Endothelial cell of umbilical vein (primary cell): ENCODE measurements around the gene FGD6. TPM values are rescaled to one million over a fixed set of nuclear protein-coding genes. Genes with fewer than 3 reads are reported as not detected.

ENCODE experiments used
- BruUV-seq: library from RNA; stranded (reverse); fragments of 400-500 nt; replicated peaks from 2 replicates; lab custom pipeline; 2021; lab: Mats Ljungman, UMichigan
- CTCF ChIA-PET: fragments of 300-600, 350-600 bp; sonication (Branson Sonifier 250); formaldehyde crosslinking; loops from one replicate; lab custom pipeline; 2021; ENCODE audit warnings: antibody characterized with exemption, inconsistent platforms; lab: Charles Lee
- POLR2A ChIA-PET: fragments of 300-600, 350-600 bp; sonication (Branson Sonifier 250); formaldehyde crosslinking; loops from one replicate; lab custom pipeline; 2021; ENCODE audit warnings: antibody characterized with exemption, inconsistent platforms; lab: Charles Lee
- DNase-seq: peaks from one replicate; pipeline ENCODE4 v3.0.0-alpha.2; 2011; ENCODE audit warnings: low read depth, low spot score
- FAIRE-seq: peaks from 2 replicates; lab custom pipeline; 2011; peaks lifted over from hg19 to GRCh38; lab: Jason Lieb, UNC
- H2AFZ ChIP-seq: 2 replicates; pipeline ENCODE4 v1.6.0; 2012; ENCODE audit warnings: low read depth, low read length, control low read depth, inconsistent platforms
- H3K27ac ChIP-seq: 2 replicates; pipeline ENCODE4 v1.5.1; 2011; ENCODE audit warnings: low read depth, mild to moderate bottlenecking, control low read depth, low read length, moderate library complexity; ENCODE audit not compliant: insufficient read depth
- H3K27me3 ChIP-seq, 2 experiments: 2 replicates each; pipeline versions ENCODE4 v1.6.0 to v1.6.1; 2011; ENCODE audit warnings: low read length in 2 of 2, mixed read lengths in 1 of 2; ENCODE audit not compliant: control insufficient read depth in 2 of 2, insufficient read depth in 2 of 2
- H3K36me3 ChIP-seq, 2 experiments: 2 replicates in 1 of 2; 3 replicates in 1 of 2; pipeline ENCODE4 v1.5.1; 2011; ENCODE audit warnings: low read length in 2 of 2, mild to moderate bottlenecking in 1 of 2, moderate library complexity in 1 of 2; ENCODE audit not compliant: control insufficient read depth in 2 of 2, insufficient read depth in 2 of 2; ENCODE audit errors: extremely low read depth in 1 of 2
- H3K4me1 ChIP-seq: 3 replicates; pipeline ENCODE4 v1.5.1; 2011; ENCODE audit warnings: mild to moderate bottlenecking, low read length; ENCODE audit not compliant: control insufficient read depth, insufficient read depth; ENCODE audit errors: extremely low read depth
- H3K4me2 ChIP-seq: 2 replicates; pipeline ENCODE4 v1.6.1; 2011; ENCODE audit warnings: low read length, control low read depth, mixed read lengths; ENCODE audit not compliant: insufficient read depth
- H3K4me3 ChIP-seq, 3 experiments: fragments of 200-600 bp in 1 of 3; sonication (generic), shearing (Covaris generic) in 1 of 3; replicated peaks in 1 of 3; 2 replicates each; pipeline ENCODE4 v1.5.1; 2011 to 2016; ENCODE audit warnings: control low read depth in 3 of 3, low read length in 3 of 3, mild to moderate bottlenecking in 2 of 3, inconsistent platforms in 1 of 3, low read depth in 1 of 3, moderate library complexity in 1 of 3; ENCODE audit not compliant: insufficient read depth in 1 of 3
- H3K79me2 ChIP-seq: 2 replicates; pipeline ENCODE4 v1.6.0; 2012; ENCODE audit warnings: low read length, inconsistent platforms; ENCODE audit not compliant: control insufficient read depth, insufficient read depth
- H3K9ac ChIP-seq: replicated peaks from 2 replicates; pipeline ENCODE3; 2011; ENCODE audit warnings: low read length, control low read depth; ENCODE audit not compliant: insufficient read depth; ENCODE audit errors: extremely low read depth
- H3K9me1 ChIP-seq: replicated peaks from 3 replicates; pipeline ENCODE4 v1.6.0; 2011; ENCODE audit warnings: mild to moderate bottlenecking, low read length; ENCODE audit not compliant: control insufficient read depth, insufficient read depth; ENCODE audit errors: extremely low read depth
- H3K9me3 ChIP-seq: replicated peaks from 2 replicates; pipeline ENCODE4 v1.5.1; 2012; ENCODE audit warnings: low read length, inconsistent platforms; ENCODE audit not compliant: control insufficient read depth, insufficient read depth
- H4K20me1 ChIP-seq: replicated peaks from 2 replicates; pipeline ENCODE3; 2011; ENCODE audit warnings: mild to moderate bottlenecking, low read length; ENCODE audit not compliant: control insufficient read depth, insufficient read depth; ENCODE audit errors: extremely low read depth
- EZH2 ChIP-seq: IDR thresholded peaks from 2 replicates; pipeline ENCODE4 v1.6.1; 2012; ENCODE audit warnings: borderline replicate concordance, low read depth, mild to moderate bottlenecking, moderate library complexity, low read length, inconsistent platforms; ENCODE audit not compliant: severe bottlenecking
- FOS ChIP-seq: IDR thresholded peaks from 2 replicates; pipeline ENCODE4 v1.6.1; 2011; ENCODE audit warnings: mild to moderate bottlenecking, low read length, moderate library complexity, borderline replicate concordance; ENCODE audit not compliant: insufficient read depth
- GATA2 ChIP-seq: IDR thresholded peaks from 2 replicates; pipeline ENCODE4 v1.7.0; 2011; ENCODE audit warnings: low read depth, mild to moderate bottlenecking, moderate library complexity, mixed read lengths, low read length; ENCODE audit not compliant: insufficient read length, insufficient read depth
- MYC ChIP-seq: IDR thresholded peaks from one replicate; pipeline ENCODE4 v1.6.1; 2011; ENCODE audit warnings: mild to moderate bottlenecking, low read depth, low read length
- POLR2A ChIP-seq: IDR thresholded peaks from 2 replicates; pipeline ENCODE4 v1.6.1; 2012; ENCODE audit warnings: low read depth, mild to moderate bottlenecking, control low read depth, low read length
- POLR2AphosphoS5 ChIP-seq: IDR thresholded peaks from 2 replicates; pipeline ENCODE4 v1.6.1; 2012; ENCODE audit warnings: low read depth, mild to moderate bottlenecking, control low read depth, low read length, moderate library complexity; ENCODE audit not compliant: insufficient read depth
- dilution Hi-C: fragments of 300-500 bp; cut with MboI; formaldehyde crosslinking; loops from one replicate; pipeline ENCODE4 v1.15.0; 2019; ENCODE audit warnings: low sequenced_read_pairs; ENCODE audit not compliant: extremely low pct_ligation_motif_present
- intact Hi-C: fragments of 100-400 bp; cut with micrococcal nuclease; formaldehyde crosslinking; loops from one replicate; pipeline ENCODE4 v1.10.0; 2022
- polyA plus RNA-seq, 4 experiments: library from polyadenylated mRNA; depleted of rRNA in 3 of 4; stranded (reverse) in 3 of 4; unstranded in 1 of 4; fragments of >200 nt; gene quantifications; 2 replicates each; pipeline versions ENCODE4 v1.2.1 to v1.2.3, GENCODE V29; 2011 to 2012; ENCODE audit warnings: missing spikeins in 1 of 4
- total RNA-seq: library from RNA; stranded (reverse); gene quantifications from 2 replicates; pipeline ENCODE4 v1.2.3, GENCODE V29; 2021
- TF ChIP-seq, protein P1 (sequence below): IDR thresholded peaks from 2 replicates; pipeline ENCODE4 v1.6.1; 2011; ENCODE audit not compliant: insufficient read depth, insufficient read length
- TF ChIP-seq, protein P2 (sequence below), 2 donors: IDR thresholded peaks; 1 replicate in 1 of 2; 2 replicates in 1 of 2; pipeline ENCODE4 v1.5.1; 2011; ENCODE audit warnings: low read length in 2 of 2, mild to moderate bottlenecking in 2 of 2, moderate library complexity in 2 of 2, control low read depth in 1 of 2, inconsistent platforms in 1 of 2, low read depth in 1 of 2; ENCODE audit not compliant: insufficient read depth in 1 of 2; ENCODE audit errors: extremely low read depth in 1 of 2

The FGD6 gene
- total and polyA plus RNA-seq, 2 donors (not counting 3 experiments of a cell fraction or from before 2014, with no cell fraction given), result 5.9 to 14.0 TPM

DNA sequence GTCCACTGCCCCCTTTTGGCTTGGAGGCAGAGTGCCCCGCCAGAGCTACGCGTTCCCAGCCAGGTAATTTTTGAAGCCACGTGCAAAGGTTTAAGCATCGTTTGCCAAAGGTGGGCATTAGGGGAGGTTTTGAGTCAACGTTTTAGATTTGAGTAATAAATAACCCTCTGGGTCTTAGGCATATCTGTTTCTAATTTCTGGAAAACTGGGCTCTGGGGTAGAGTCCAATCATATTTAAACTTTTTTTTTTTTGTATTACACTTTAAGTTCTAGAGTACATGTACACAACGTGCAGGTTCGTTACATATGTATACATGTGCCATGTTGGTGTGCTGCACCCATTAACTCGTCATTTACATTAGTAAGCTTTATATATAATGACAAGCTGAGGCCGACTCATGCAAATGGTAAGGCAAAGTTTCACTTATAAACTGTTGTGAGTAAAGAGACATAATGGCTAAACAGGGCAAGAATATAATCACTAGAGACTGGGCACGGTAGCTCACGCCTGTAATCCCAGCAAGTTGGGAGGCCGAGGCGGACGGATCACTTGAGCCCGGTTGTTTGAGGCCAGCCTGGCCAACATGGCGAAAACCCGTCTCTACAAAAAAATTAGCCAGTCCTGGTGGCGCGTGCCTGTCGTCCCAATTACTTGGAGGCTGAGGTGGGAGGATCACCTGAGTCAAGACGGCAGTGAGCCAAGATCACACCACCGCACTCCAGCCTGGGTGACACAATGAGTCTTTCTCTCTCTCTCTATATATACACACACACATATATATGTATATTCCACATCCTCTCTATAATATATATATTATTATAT is 143.4 kb downstream of the FGD6 start:
- peaks cover 4% of the 10 kb centered on the region for H3K4me1 ChIP-seq
- no peak for TF ChIP-seq GATA2
- no peak for TF ChIP-seq EZH2
- TF ChIP-seq FOS, result no peak
- TF ChIP-seq, protein P1, sequence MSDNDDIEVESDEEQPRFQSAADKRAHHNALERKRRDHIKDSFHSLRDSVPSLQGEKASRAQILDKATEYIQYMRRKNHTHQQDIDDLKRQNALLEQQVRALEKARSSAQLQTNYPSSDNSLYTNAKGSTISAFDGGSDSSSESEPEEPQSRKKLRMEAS, result peak; percentile 43
- no peak for TF ChIP-seq POLR2AphosphoS5
- TF ChIP-seq MYC, result no peak
- no peak for TF ChIP-seq POLR2A
- TF ChIP-seq, protein P2, sequence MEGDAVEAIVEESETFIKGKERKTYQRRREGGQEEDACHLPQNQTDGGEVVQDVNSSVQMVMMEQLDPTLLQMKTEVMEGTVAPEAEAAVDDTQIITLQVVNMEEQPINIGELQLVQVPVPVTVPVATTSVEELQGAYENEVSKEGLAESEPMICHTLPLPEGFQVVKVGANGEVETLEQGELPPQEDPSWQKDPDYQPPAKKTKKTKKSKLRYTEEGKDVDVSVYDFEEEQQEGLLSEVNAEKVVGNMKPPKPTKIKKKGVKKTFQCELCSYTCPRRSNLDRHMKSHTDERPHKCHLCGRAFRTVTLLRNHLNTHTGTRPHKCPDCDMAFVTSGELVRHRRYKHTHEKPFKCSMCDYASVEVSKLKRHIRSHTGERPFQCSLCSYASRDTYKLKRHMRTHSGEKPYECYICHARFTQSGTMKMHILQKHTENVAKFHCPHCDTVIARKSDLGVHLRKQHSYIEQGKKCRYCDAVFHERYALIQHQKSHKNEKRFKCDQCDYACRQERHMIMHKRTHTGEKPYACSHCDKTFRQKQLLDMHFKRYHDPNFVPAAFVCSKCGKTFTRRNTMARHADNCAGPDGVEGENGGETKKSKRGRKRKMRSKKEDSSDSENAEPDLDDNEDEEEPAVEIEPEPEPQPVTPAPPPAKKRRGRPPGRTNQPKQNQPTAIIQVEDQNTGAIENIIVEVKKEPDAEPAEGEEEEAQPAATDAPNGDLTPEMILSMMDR (IDR thresholded peaks at IDR 0.05; ENCODE audit: extremely low read depth in 1 of 2, insufficient read depth in 1 of 2, low read depth in 1 of 2, low read length in 2 of 2), result peak; percentile 79 to 92
- H3K27ac ChIP-seq, result no peak overlapping the region
- no TSS peak for BruUV-seq
- DNase-seq (no peak), FAIRE-seq (no peak)
- dilution Hi-C loops, result no loop called here
- no peaks in the 10 kb centered on the region for H3K36me3 ChIP-seq
- peak overlapping the region; percentile 41 for H3K4me2 ChIP-seq
- intact Hi-C loops, result loop anchor here (1.0 to 5.0 kb wide), 3 partner anchors 29 to 528 kb away; no protein-coding TSS in a partner anchor
- no peaks in the 10 kb centered on the region for H3K9me1 ChIP-seq
- H2AFZ ChIP-seq, result peak overlapping the region; percentile 41
- H3K9ac ChIP-seq, result no peak overlapping the region
- H3K27me3 ChIP-seq, result no peaks in the 10 kb centered on the region
- CTCF ChIA-PET, result interaction anchor here (0.6 to 3.2 kb wide), 17 partner anchors 8 to 460 kb away, joined by 3 to 27 read pairs (median 4); partner anchors contain the start of genes FGD6 and VEZT
- H3K9me3 ChIP-seq, result no peaks in the 10 kb centered on the region
- peaks cover 25% of the 10 kb centered on the region for H3K79me2 ChIP-seq
- no peaks in the 10 kb centered on the region for H4K20me1 ChIP-seq
- POLR2A ChIA-PET, result interaction anchor here (0.7 to 1.4 kb wide), 3 partner anchors 70 to 400 kb away, joined by 3 to 4 read pairs (median 3); partner anchors contain the start of genes FGD6, METAP2 and VEZT
- H3K4me3 ChIP-seq, result peak overlapping the region in 2 of 3 experiments; percentile 87 to 88
